HG03521 (cell line): ENCODE data around the gene CASTOR1.

Source experiments
- ATAC-seq: cut with Tn5 transposase; IDR thresholded peaks from one replicate; pipeline ENCODE4 v1.9.1; 2021; ENCODE audit warnings: mild to moderate bottlenecking, moderate library complexity; ENCODE audit not compliant: unreplicated experiment

Gene CASTOR1

DNA sequence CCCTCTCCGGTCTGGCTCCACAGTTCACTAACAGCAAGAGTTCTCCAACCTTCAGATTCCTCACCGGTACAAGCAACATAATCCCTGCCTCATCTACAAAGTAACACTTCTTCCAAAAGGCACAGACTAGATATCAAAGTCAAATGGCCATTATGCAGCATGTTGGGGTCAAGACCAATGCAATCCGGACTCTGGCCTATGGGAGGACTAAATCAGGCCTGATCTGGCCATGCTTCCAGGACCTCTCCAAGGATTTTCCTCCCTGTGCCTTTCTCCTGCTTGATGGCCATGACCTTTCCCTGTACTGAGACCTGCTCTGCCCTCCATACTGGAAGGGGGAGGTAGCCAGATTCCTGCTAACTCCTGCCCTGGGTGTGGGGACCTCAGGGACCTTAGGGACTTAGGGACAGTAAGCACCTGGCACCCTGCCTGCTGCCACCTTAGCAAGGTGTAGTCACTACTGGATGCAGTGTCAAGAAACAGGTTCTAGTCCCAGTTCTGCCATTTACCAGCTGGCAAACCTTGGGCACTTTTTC, 30.8 kb upstream of the CASTOR1 start:
- no peak for ATAC-seq

DNA sequence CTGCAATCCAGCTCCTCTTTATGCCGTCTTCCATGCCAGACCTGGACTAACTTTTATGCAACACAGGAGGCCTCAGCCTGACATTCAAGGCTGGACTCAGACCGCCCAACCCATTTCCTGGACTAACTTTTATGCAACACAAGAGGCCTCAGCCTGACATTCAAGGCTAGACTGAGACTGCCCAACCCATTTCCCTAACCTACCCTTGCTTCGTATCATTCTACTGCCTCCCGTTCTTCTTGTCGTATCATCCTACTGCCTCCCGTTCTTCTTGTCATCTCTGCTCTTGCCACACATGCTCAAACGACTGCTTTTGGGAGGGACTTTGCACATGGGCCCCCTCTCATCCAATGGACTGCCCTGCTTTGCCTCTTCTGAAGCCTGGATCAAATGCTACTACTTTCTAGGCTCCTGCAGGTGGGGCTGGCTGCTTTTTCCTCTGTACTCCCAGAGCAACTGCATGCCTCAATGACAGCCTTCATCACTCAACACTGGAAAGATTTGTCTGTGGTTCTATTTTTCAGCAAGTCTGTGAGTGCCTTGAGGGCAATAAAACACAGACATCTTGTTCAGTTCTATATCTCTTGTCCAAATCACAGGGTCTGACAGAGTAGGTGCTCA, 29.6 kb upstream of the CASTOR1 start:
- no peak for ATAC-seq

DNA sequence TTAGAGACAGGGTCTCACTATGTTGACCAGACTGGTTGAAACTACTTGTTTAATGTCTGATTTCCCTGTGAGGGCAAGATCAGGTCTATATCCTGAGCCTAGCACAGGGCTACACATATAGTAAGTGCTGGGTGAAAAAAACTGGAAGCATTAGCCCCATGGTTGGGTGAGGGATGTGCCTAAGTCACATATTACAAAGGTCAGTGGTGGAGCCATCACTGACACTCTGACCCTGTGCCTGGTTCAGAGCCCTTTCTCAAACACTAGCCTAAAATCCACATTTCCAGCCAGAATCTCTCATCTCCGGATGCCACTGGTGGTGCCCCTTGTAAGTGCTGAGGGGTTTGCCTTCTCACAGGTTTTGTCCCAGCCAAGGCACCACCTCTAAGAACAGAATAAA, 28.5 kb upstream of the CASTOR1 start:
- ATAC-seq: no peak

DNA sequence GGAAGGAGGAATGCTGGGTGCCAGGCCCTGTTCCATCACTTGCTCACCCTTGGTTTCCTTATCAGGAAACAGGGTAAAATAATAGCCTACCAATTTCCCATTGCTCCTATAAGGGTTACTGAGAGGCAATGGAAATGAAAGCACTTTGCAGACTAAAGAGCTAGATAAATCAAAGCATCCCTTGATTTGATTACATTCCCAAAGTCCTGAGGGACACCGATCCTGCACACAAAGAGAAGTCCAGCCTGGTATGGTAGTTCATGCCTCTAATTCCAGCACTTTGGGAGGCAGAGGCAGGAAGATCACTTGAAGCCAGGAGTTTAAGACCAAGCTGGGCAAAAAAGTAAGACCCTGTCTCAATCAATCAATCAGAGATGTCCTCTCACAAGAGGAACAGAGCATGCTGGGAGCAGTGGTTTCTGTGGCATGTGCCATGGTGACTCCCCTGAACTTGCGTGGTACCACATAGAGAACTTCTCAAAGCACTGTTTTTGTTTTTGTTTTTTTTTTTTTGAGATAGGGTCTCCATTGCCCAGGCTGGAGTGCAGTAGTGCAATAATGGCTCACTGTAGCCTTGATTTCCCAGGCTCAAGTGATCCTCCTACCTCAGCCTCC, 26.8 kb upstream of the CASTOR1 start:
- ATAC-seq: no peak

DNA sequence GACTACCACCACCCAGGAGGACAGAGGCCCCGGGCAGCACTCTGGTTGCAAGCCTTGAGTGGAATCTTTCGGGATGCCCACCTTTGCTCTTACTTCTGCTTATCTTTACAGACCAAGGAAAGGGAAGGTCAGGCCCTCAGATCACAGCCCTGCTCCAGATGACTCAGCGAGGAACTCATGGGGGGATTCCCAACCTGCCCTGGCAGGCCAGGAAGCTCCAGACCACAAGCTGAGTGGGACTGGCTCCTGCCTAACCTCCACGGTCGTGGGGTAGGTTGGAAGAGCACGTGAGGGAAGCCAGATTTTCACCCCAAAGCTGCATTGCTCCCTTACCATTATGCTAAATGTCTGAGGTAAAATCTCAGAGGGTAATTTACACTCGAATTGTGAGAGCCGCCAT, 25.6 kb upstream of the CASTOR1 start:
- no peak for ATAC-seq

DNA sequence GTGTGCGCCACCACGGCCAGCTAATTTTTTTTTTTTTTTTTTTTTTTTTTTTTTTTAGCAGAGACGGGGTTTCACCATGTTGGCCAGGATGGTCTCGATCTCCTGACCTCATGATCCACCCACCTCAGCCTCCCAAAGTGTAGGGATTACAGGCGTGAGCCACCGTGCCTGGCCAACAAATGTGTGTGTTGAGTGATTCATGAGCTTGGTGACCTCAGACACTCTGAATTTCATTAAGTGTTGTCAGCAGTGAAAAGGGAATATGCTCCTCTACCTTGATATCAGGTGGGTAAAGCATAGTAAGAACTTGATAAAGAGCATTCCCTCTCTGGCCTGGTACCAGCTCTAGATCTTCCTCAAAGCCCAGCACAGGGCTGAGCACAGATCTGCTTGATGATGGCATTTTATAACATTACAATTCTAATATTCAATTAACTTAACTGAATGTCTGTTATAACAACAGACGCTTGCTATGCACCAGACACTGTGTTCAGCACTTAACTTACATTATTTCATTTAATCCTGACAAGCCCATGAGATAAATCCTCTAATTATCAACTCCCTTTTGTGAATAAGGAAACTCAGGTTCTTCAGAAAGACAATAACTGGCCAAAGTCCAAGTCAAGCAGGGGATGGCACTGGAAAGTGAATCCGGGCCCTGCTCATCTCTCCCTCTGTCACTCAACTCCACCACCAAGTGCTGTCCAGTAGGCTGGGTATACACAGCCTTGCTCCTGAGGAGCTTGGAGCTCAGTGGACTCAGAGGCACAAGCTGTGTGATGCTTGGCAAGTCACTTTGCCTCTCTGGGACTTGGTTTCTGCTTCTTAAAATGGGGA, 24.4 kb upstream of the CASTOR1 start:
- ATAC-seq: no peak

DNA sequence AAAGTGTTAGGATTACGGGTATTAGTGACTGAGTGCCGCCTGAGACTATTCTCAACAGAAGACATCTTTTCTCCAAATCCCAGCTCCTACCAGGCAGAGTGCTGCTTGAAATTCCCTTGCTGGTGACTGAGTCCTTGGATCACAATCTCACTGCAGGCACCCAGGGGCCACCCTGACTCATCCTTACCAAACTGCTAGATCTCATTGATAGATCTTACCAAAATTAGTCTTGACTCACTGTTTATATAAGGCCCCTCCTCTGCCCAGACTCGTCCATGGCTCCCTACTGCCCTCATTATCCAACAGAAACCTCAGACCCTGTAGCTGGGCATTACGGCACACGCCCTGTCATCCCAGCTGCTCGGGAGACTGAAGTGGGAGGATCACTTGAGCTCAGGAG, 22.7 kb upstream of the CASTOR1 start:
- ATAC-seq: no peak

DNA sequence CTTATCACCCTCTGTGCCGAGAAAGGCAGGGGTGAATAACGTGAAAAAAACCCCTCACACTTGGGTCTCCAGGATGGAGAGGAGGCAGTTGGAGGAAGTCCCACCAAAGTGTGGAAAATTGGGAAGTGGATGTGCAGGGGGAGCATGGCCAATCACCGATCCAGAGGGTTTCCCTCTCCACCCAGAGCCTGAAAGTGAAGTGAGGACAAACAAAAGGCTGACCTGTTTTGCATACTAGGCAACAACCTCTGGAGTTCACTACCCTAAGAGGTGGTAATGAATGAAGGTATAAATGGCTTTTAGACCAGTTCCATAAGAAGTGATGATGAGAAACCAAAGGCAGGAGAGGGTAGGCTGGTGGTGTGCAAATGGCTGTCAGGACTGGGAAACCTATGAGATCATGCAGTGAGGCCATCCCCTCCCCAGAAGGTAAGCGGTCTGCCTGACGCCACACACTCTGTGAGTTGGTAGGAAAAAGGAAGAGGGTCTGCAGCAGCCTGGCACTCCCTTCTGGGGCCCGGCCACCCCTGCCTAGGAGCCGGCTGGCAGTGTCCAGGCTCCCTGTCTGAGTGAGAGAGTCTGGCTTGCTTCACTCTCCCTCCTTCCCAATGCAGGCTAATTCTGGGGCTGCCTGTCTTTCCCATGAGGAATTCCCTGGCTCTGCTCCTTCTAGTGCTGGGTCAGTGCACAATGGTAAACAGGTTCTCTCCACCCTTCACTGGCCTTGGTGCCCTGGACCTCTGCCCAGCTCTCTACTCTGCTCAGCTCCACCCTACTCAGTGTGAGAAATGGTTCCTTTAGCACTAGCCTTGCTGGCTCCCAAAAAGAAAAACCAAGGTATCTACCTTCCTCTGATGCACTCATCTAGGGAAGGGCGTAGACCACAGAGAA, 21.8 kb upstream of the CASTOR1 start:
- ATAC-seq: no peak

DNA sequence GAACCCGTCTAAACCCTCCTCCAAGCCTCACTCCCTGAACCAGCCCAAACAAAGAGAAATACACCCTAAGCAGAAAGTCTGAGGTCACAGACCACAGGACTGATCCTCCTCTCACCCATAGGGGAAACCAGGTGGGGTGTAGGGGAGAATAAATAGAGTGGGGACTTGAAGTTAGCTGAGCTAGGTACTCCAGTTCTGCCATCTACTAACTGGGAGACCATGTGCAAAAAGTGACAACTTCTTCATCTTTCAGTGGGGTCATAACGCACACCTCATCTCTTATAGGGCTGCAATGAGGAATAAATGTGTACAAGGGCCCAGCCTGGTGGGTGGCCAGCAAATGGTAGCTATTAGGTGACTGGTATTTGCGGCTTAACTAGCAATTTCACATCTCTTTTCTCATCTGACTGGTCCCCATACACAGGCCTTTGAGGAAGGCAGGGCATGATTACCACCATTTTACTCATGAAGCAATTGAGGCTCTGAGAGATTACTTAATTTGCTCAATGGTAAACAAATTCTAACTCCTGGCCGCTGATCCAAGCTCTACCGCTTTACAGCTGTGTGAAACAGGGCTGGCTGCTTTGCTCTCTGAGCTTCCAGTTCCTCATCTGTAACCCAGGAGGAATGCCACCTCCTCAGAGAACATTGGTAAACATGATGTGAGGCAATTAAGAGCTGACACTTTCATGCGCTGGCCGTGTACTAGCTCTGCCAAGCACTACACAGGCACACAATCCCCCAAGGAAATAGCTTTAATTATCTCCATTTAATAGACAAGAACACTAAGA, 20.8 kb upstream of the CASTOR1 start:
- peak; percentile 40 for ATAC-seq

DNA sequence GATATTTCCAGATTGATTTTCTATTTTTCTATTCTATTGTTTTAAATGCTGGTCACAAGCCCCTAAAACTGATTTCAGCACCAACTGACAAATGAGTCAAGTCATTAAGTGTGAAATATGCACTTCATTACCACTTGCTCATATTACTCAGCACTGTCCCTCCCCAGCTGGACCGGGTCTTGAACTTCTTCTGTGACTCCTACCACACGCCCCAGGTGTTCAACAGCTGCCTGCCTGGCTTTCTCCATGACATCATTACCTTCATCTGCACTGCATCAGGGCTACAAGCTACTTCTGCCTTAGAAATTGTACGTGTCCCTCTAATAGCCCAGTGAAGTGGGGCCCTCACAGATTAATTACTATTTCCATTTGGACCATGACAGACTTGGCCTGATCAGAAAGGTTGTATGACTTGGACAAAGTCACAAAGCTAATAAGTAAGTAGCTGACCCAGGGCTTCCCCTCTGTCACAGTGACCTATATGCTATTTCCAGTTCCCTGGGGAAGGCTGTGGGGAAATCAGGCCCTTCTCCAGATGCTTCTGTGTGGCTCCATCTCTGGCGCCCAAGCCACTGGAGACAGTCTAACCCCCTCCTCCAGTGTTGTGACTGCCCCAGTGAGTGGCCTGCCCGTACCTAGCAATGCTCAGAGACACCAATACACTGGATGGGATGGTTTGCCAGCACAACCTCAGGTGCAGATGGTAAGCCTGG, 19.4 kb upstream of the CASTOR1 start:
- no peak for ATAC-seq

DNA sequence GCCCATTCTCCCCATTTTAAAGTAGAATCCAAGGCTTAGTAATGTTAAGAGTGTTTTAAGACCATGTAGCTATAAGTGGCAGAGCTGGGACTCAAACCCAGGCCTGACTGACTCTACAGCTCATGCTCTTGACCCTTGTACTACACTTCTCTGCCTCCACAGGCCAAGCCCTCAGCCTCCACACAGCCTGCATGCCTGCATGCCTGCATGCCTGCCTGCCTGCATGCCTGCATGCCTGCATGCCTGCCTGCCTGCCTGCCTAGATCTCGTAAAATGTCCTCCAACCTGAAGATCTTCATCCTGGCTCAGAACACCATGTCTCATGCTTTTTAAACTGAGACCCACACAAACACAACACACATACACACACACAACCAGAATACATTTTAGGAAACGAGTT, 18.8 kb upstream of the CASTOR1 start:
- ATAC-seq: no peak

DNA sequence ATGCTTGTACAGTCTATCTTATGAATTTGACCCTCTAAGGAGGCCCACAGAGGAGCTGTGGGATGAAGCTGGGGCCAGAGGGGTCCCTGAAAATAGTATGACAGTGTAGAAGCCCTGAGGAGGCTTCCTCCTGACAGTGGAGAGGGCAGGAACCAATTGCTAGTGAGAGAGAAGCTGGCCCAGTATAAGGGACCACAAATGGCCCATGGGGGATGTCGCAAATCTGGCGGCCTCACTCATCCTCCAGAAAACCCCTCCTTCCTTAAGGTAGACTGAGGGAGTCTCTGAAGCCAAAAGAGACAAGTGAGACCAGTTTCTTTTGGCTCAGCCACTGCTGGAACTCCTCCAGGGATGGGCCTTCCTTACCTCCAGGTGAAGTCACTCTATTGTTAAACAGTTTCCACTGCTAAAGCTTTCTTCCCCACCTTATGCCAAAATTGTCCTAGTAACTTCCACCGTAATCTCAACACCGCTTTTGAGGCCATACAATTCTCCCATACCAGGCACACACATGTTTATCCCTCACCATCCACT, 17.8 kb upstream of the CASTOR1 start:
- ATAC-seq: no peak

DNA sequence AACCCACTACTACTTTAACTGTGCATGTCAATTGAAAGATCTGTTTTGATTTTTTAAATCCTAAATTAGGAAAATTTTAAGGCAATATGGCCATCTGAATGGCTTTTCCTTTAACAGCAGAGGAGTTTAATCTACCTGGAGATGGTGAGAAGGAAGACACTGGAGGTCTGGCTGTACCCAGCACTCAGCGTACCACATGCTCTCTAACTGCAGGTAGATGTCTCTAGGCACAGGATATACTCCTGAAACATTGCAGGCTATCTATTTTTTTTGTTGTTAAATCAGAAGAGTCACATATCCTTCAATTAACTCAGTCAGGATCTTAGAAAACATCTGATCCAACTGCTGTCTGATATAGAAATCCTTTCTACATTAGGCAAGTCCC, 17.3 kb upstream of the CASTOR1 start:
- no peak for ATAC-seq

DNA sequence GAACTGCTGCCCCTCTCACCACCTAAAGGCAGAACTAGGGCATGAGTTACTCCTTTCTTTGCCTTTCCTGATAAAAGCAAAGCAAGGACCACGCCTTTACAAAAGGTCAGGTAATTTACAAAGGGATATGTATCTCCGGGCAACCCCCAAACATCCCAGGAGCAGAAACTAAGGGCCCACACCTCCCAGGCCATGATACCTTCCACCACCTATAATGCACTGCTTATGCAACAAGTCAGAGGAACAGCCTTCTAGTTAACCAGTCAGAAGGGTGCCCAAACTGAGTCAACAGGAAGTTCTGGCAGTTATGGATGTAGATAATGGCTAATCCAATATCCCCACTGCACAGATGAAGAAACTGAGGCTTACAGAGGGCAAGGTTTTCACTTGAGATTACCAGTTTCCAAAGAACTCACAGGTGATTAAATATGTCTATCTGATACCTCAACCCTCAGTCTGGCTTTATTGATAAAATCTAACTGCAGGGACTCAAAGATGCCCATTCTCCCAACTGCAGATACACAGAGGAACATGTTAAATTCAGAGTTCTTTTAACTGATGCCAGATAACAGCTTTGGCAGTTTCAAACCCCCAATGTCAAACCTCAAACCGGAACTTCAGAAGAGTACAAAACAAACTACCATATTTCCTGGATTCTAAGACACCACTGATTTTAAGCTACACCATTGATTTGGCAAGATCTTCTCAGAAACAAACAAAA, 16.8 kb upstream of the CASTOR1 start:
- ATAC-seq: no peak

DNA sequence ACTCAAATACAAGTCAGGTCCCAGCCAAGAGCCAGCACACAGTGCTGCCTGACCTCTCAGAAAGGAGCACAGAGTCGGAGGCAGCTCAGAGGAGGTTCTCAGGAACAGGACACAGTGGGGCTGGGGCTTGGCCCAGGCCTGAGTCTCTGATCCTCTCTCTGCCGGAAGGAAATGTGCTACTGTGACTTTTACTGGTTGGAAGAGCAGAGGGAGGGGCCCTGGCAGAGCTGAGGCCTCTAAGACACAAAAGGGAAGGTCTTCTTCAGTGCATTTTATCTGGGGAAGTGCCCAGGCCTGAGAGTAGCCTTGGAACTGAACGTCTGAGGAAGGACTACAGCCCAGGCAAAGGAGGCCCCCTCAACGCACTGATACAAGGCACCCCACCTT, 16.2 kb upstream of the CASTOR1 start:
- peak; percentile 35 for ATAC-seq

DNA sequence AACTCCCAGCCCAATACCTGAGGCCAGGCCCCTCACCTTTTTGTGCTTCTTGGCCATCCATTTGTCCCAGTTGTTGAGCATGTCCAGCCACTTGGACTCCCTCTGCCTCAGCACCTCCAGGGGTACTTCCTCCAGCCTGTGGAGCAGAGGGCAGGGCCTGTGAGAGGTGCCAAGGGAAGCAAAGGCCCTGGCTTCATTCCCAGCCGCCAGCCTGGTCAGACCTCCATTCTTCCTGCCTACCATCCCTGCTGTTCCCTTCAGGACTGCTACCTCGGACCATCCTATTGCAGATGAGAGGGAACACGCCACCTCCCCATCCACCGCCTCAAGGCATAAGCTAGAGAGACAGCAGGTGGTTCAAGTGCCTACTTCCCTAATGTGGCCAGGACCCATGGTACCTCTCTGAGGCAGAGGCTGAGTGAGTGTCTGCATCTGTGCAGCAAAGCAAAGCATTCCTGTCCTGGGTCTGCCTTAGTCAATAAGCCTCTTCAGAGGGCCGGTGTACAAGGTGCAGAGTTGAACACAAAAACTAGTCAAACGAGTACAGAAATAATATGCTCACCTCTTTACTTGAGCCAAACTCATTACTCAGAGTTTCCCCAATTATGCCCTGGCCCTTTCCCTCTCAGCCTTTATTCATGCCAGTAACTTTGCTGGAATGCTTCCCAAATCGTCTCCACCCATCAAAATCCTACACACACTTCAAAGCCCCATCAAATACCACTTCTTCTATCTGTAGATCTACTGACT, 15.4 kb upstream of the CASTOR1 start:
- ATAC-seq: no peak

DNA sequence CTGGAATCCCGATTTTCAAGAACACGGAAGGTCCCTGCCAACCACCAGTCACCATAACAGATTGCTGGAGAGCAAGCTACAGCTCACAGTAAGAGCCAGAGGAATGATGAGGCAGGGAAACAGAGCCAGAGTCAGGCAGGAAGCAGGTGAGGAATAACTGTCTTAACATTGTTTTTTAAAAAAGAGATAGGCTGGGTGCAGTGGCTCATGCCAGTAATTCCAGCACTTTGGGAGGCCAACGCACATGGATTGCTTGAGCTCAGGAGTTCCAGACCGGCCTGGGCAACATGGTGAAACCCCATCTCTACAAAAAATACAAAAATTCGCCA, 13.5 kb upstream of the CASTOR1 start:
- no peak for ATAC-seq
